ENCODE measurements around the gene SIN3A.
"Not testable (repeated sequence)": the region's sequence is repeated elsewhere in the genome, so short reads cannot be mapped to it uniquely, and the experiment has no call there.

Gene SIN3A

GRCh38 chr15:75333654-75334419, 117.7 kb downstream of the SIN3A start:
- DNase-seq (ENCODE audit: low read depth), result not testable (repeated sequence)

GRCh38 chr15:75332093-75332492, 119.4 kb downstream of the SIN3A start:
- not testable (repeated sequence) for DNase-seq (ENCODE audit: low read depth)

- DNase-seq (ENCODE audit: low read depth), result no peak
Observed at GRCh38 chr15:75329571-75329970, 121.9 kb downstream of the SIN3A start.

GRCh38 chr15:75328493-75329314, 122.8 kb downstream of the SIN3A start:
- DNase-seq (ENCODE audit: low read depth), result no peak

- DNase-seq (ENCODE audit: low read depth), result no peak
Observed at GRCh38 chr15:75327491-75327890, 124.0 kb downstream of the SIN3A start.

GRCh38 chr15:75327005-75327404, 124.5 kb downstream of the SIN3A start:
- no peak for DNase-seq (ENCODE audit: low read depth)

GRCh38 chr15:75325922-75326321, 125.6 kb downstream of the SIN3A start:
- DNase-seq (ENCODE audit: low read depth), result no peak

GRCh38 chr15:75321711-75322110, 129.8 kb downstream of the SIN3A start:
- DNase-seq (ENCODE audit: low read depth), result no peak
